K562 (cell line): ENCODE results near the gene EVA1B. TPM values are rescaled to one million over a fixed set of nuclear protein-coding genes. Genes with fewer than 3 reads are reported as not detected.

Experiments used
- CTBP1 ChIP-seq: fragments of 450-650 bp; IDR thresholded peaks from 2 replicates; pipeline ENCODE4 v1.6.1; 2016; ENCODE audit warnings: borderline replicate concordance
- EP400 ChIP-seq: fragments of 450-650 bp; IDR thresholded peaks from 2 replicates; pipeline ENCODE4 v1.6.1; 2017; ENCODE audit warnings: antibody characterized with exemption, mild to moderate bottlenecking, moderate library complexity
- FOXK1 ChIP-seq: sonication (generic); formaldehyde crosslinking; IDR thresholded peaks from 2 replicates; pipeline ENCODE4 v1.8.0; 2022; ENCODE audit warnings: missing genetic modification reagents, mild to moderate bottlenecking, borderline replicate concordance
- HNRNPL ChIP-seq: fragments of 200-400 bp; formaldehyde crosslinking; IDR thresholded peaks from 2 replicates; pipeline ENCODE4 v1.6.1; 2017; ENCODE audit warnings: low read depth, mild to moderate bottlenecking, low read length
- ILK ChIP-seq: fragments of 450-650 bp; IDR thresholded peaks from 2 replicates; pipeline ENCODE4 v1.6.1; 2016; ENCODE audit warnings: missing genetic modification characterization, low read depth, mild to moderate bottlenecking, missing compliant biosample characterization, moderate library complexity, borderline replicate concordance
- KLF13 ChIP-seq: fragments of 450-650 bp; IDR thresholded peaks from 2 replicates; pipeline ENCODE4 v1.6.1; 2016; ENCODE audit warnings: missing genetic modification characterization, low read depth, mild to moderate bottlenecking, missing compliant biosample characterization, moderate library complexity, borderline replicate concordance
- MECOM ChIP-seq: fragments of 250-450 bp; sonication (Bioruptor Pico); IDR thresholded peaks from 2 replicates; pipeline ENCODE4 v1.8.0; 2022; ENCODE audit warnings: inconsistent platforms
- PRPF4 ChIP-seq: fragments of 200-400 bp; formaldehyde crosslinking; IDR thresholded peaks from one replicate; pipeline ENCODE4 v1.6.1; 2017; ENCODE audit warnings: low read length, low read depth, mild to moderate bottlenecking; ENCODE audit not compliant: insufficient read depth, poor library complexity, severe bottlenecking
- PTRF ChIP-seq: fragments of 450-650 bp; IDR thresholded peaks from 2 replicates; pipeline ENCODE4 v1.6.1; 2016; ENCODE audit warnings: mild to moderate bottlenecking, missing genetic modification characterization, missing compliant biosample characterization
- RAD21 ChIP-seq, 2 experiments: fragments of 250-450 bp in 1 of 2; fragments of 450-650 bp in 1 of 2; sonication (Bioruptor Pico) in 1 of 2; formaldehyde crosslinking in 1 of 2; IDR thresholded peaks in 1 of 2; conservative IDR thresholded peaks in 1 of 2; 2 replicates each; pipeline versions ENCODE4 v1.4.0 to v1.8.0; 2020 to 2022; ENCODE audit warnings: mild to moderate bottlenecking in 2 of 2, moderate library complexity in 1 of 2
- RERE ChIP-seq: sonication (generic); formaldehyde crosslinking; IDR thresholded peaks from 2 replicates; pipeline ENCODE4 v1.8.0; 2023; ENCODE audit warnings: missing genetic modification reagents, mild to moderate bottlenecking, borderline replicate concordance
- SMAD1 ChIP-seq: fragments of 150-350 bp; IDR thresholded peaks from 2 replicates; pipeline ENCODE4 v1.6.1; 2014; ENCODE audit warnings: low read length, low read depth; ENCODE audit not compliant: partially characterized antibody
- SMAD2 ChIP-seq: fragments of 150-350 bp; IDR thresholded peaks from 2 replicates; pipeline ENCODE4 v1.6.1; 2014; ENCODE audit warnings: low read depth, mild to moderate bottlenecking, low read length
- XRCC4 ChIP-seq: IDR thresholded peaks from one replicate; pipeline ENCODE4 v1.6.1; 2011; ENCODE audit not compliant: insufficient read depth, insufficient read length; ENCODE audit errors: extremely low read depth
- ZBTB12 ChIP-seq: fragments of 250-450 bp; sonication (Bioruptor Pico); IDR thresholded peaks from 2 replicates; pipeline ENCODE4 v1.4.0; 2020
- ZNF12 ChIP-seq: sonication (generic); formaldehyde crosslinking; IDR thresholded peaks from 2 replicates; pipeline ENCODE4 v1.4.0; 2020; ENCODE audit warnings: mild to moderate bottlenecking, missing genetic modification reagents
- ZNF3 ChIP-seq: fragments of 250-450 bp; sonication (Bioruptor Pico); IDR thresholded peaks from 2 replicates; pipeline ENCODE4 v1.5.0; 2021; ENCODE audit warnings: mild to moderate bottlenecking, moderate library complexity
- polyA plus RNA-seq, 8 experiments: library from polyadenylated mRNA; depleted of rRNA in 4 of 8; stranded (reverse) in 5 of 8; unstranded in 3 of 8; fragments of >200 nt; fragmentation: Nextera tagmentation in 2 of 8; fragmentation: Illumina TruSeq in 1 of 8; extraction: Ambion mirVana in 2 of 8; extraction: Trizol in 1 of 8; gene quantifications; 2 replicates each; pipeline versions ENCODE4 v1.2.1 to v1.2.3, GENCODE V29; 2011 to 2014; ENCODE audit warnings: inconsistent platforms in 1 of 8, missing spikeins in 1 of 8
- total RNA-seq, 7 experiments: library from RNA; depleted of rRNA in 6 of 7; stranded (reverse); fragments of >200 nt in 6 of 7; fragmentation: Illumina TruSeq in 2 of 7; extraction: Trizol in 2 of 7; gene quantifications; 2 replicates each; pipeline versions ENCODE4 v1.2.1 to v1.2.3, GENCODE V29; 2011 to 2021; ENCODE audit warnings: low replicate concordance in 1 of 7

EVA1B gene
- total and polyA plus RNA-seq, 9 of the 15 experiments (the other 6 are each of a cell fraction or from before 2014, with no cell fraction given) = 0.08 to 65.7 (median 2.4) TPM

GRCh38 chr1:36306902-36307456 is 16.5 kb downstream of the EVA1B start (continued):
- no peak for TF ChIP-seq RERE (CRISPR knock-in tag)
- TF ChIP-seq ZNF3 = no peak
- TF ChIP-seq ZNF12 (CRISPR knock-in tag) = no peak
- no peak for TF ChIP-seq PRPF4
- TF ChIP-seq ZBTB12 (CRISPR knock-in tag) = no peak
- no peak for TF ChIP-seq SMAD2
- no peak for TF ChIP-seq XRCC4
- TF ChIP-seq RAD21 (CRISPR knock-in tag; conservative IDR thresholded peaks at IDR 0.05 in 1 of 2, IDR thresholded peaks at IDR 0.05 in 1 of 2) = no peak
- no peak for TF ChIP-seq HNRNPL
- TF ChIP-seq CTBP1 = peak; percentile 94
- TF ChIP-seq FOXK1 (CRISPR knock-in tag) = no peak
- TF ChIP-seq EP400 = no peak; the same call in 1 of the 2 replicates
- no peak for TF ChIP-seq SMAD1
- TF ChIP-seq PTRF (tag) = no peak
- TF ChIP-seq ILK (tag) = no peak
- no peak for TF ChIP-seq MECOM
- TF ChIP-seq KLF13 = no peak
